SKM-1 (cell line): ENCODE data around the gene CCDC38.

Experiments
- DNase-seq: peaks from one replicate; lab custom pipeline; 2025; ENCODE audit not compliant: unreplicated experiment; lab: John Stamatoyannopoulos, UW

The CCDC38 gene

DNA sequence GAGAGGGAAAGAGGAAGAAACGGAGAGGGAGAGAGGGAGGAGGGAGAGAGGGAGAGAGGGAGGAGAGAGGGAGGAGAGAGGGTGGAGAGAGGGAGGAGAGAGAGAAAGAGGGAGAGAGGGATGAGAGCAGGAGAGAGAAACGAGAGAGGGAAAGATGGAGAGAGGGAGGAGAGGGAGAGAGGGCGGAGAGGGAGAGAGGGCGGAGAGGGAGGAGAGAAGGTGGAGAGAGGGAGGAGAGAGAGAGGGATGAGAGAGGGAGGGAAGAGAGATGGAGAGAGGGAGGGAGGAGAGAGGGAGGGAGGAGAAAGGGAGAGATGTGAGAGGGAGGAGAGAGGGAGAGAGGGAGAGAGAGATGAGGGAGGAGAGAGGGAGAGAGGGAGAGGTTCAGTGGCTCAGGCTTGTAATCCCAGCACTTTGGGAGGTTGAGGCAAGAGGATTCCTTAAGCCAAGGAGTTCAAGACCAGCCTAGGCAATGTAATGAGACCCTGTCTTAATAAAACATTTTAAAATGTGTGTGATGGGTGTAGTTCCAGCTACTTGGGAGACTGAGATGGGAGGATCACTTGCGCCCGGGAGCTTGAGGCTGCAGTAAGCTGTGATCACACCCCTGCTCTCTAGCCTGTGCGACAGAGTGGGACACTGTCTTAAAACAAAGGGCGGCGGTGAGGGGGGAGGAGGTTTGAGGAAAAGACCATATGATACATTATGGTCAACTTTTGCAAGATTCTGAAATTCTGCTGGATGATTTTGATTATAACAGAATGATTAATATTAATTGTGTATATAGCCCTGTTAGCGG lies 105.0 kb downstream of the CCDC38 start:
- no peak for DNase-seq

GRCh38 chr12:95836630-95837239 lies 105.7 kb downstream of the CCDC38 start:
- DNase-seq = no peak

DNA sequence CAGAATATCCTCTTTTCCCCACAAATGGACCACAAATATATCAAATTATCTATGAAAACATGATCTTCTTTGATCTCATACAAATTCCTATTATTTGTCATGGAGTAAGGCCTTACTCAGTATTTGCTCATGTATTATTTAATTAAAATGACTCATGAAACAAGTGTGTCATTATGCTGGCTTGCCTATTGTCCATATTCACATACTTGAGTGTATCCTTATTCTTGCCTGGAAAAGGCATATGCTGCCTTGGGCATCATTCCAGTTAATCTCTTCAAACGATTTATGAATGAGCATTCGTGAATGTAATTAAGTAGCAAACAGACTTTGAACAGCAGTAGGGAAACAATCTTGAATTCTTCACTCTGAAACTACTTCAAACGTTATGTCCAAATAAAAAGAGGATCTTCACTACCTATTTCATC lies 106.2 kb downstream of the CCDC38 start:
- DNase-seq = no peak

DNA sequence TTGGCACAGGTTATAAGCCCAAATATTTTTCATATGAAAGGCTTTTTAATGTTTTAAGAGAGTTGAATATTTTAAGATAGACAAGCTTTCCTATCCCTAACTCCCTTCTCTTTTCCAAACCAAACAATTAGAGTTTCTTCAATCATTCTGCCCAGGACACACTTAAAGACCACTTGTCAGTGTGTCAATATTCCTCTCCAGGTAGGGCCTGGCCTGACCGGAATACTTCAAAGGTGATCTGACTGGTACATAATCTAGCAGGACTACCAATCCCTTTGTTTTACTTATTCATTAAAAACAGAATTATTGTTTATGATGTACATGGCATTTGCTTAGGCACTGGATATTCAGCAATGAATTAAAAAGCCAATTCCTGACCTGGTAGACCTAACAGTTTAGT lies 107.8 kb downstream of the CCDC38 start:
- DNase-seq = no peak

DNA sequence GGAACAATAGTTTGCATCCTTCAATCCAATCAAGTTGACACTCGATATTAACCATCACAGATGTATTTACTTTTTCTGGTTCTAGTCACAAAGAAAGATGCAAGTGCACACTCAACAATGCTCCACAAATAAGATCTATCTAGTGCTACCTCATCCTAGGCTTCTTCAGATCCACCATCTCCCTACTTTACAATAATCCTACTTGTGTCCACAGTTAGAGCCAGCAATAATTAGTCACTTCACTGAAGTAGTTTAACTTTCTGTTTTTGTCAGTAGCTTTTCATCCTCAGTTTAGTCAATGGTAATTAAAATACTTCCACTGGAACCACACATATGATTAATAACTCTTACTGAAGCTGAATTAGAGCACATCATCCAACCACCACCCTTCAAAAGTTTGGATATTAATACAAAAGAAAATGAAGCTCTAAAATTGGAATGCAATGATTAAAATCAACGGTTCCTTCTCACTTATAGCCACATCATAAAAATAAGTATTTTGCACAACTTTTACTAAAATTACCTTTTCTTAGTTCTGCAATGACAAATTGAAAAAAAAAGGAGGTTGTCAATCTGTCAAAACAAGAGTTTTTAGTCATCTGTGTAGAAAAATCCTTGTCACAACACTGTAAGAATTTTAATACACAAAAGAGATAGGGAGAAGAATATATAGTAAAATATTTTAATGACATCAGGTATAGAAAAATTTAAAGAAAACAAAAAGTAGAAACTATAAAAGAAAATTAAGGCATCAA lies 111.9 kb downstream of the CCDC38 start:
- DNase-seq = no peak

- DNase-seq = no peak
Measured at GRCh38 chr12:95829395-95829794, 113.0 kb downstream of the CCDC38 start.

- no peak for DNase-seq
Measured at GRCh38 chr12:95820096-95820703, 122.2 kb downstream of the CCDC38 start.
